Spleen (tissue), 11 donors: Measurements from ENCODE around the gene SH2D5. TPM values are rescaled to one million over a fixed set of nuclear protein-coding genes. Genes with fewer than 3 reads are reported as not detected.

Source experiments
- DNase-seq: peaks from one replicate; pipeline ENCODE4 v3.0.0-alpha.2; 2020
- H3K27ac ChIP-seq, 8 donors: fragments of 200-600 bp; sonication (generic) in 7 of 8; 1 replicate in 4 of 8; 2 replicates in 4 of 8; pipeline versions ENCODE4 v1.5.0 to v1.8.0; 2016 to 2021; ENCODE audit warnings: inconsistent platforms in 4 of 8, mild to moderate bottlenecking in 4 of 8, moderate library complexity in 1 of 8
- H3K27me3 ChIP-seq, 7 donors: fragments of 200-600 bp; sonication (generic) in 6 of 7; replicated peaks in 1 of 7; 1 replicate in 4 of 7; 2 replicates in 3 of 7; pipeline versions ENCODE4 v1.5.0 to v1.8.0; 2016 to 2021; ENCODE audit warnings: inconsistent platforms in 3 of 7, mild to moderate bottlenecking in 1 of 7
- H3K36me3 ChIP-seq, 6 donors: fragments of 200-600 bp; sonication (generic) in 5 of 6; 1 replicate in 4 of 6; 2 replicates in 2 of 6; pipeline versions ENCODE4 v1.5.0 to v1.8.0; 2016 to 2021; ENCODE audit warnings: inconsistent platforms in 2 of 6
- H3K4me1 ChIP-seq, 6 donors: fragments of 200-600 bp; sonication (generic) in 5 of 6; 1 replicate in 3 of 6; 2 replicates in 3 of 6; pipeline versions ENCODE4 v1.5.0 to v1.8.0; 2016 to 2021; ENCODE audit warnings: inconsistent platforms in 3 of 6
- H3K4me3 ChIP-seq, 8 donors: fragments of 200-600 bp; sonication (generic) in 7 of 8; 1 replicate in 4 of 8; 2 replicates in 4 of 8; pipeline versions ENCODE4 v1.5.0 to v1.8.0; 2016 to 2021; ENCODE audit warnings: inconsistent platforms in 4 of 8, mild to moderate bottlenecking in 4 of 8, moderate library complexity in 2 of 8
- H3K9me3 ChIP-seq, 8 donors: fragments of 200-600 bp; sonication (generic) in 7 of 8; 1 replicate in 4 of 8; 2 replicates in 4 of 8; pipeline versions ENCODE4 v1.5.0 to v1.8.0; 2016 to 2021; ENCODE audit warnings: inconsistent platforms in 4 of 8
- POLR2A ChIP-seq, 3 donors: fragments of 450-650 bp; IDR thresholded peaks; one replicate each; pipeline ENCODE4 v1.5.1; 2017; ENCODE audit warnings: antibody characterized with exemption in 3 of 3, mild to moderate bottlenecking in 1 of 3
- POLR2AphosphoS5 ChIP-seq, 3 donors: sonication (generic); formaldehyde crosslinking; IDR thresholded peaks; one replicate each; pipeline ENCODE4 v1.5.1; 2017; ENCODE audit warnings: antibody characterized with exemption in 3 of 3
- WGBS, 5 donors: extraction: QIAGEN DNeasy Blood & Tissue Kit in 3 of 5; methylation state at CpG; one replicate each; pipeline versions ENCODE4 v1.1.5 to v1.1.7; 2013 to 2018; 5-methylcytosine and 5-hydroxymethylcytosine counted together
- intact Hi-C: fragments of 100-400 bp; cut with DNase I; formaldehyde crosslinking; loops from one replicate; pipeline ENCODE4 v1.15.0; 2023; ENCODE audit warnings: low total_unique reads
- polyA plus RNA-seq, 3 donors: library from polyadenylated mRNA; stranded (reverse); fragments of 200-250 nt; gene quantifications; one replicate each; pipeline ENCODE4 v1.2.1, GENCODE V29; 2013
- total RNA-seq, 7 donors: library from RNA; depleted of rRNA in 3 of 7; stranded (reverse); fragments of >200 nt in 3 of 7; fragmentation: NEBNext Ultra II Directional in 4 of 7; extraction: Animal tissue kit (Norgen Biotek cat#: 25700) in 4 of 7; gene quantifications; one replicate each; pipeline versions ENCODE4 v1.1.0 to v1.2.1, GENCODE V29; 2016 to 2021
- TF ChIP-seq, protein P1 (sequence below), 11 experiments: fragments of 200-600 bp in 7 of 11; fragments of 450-650 bp in 4 of 11; sonication (generic) in 4 of 11; IDR thresholded peaks in 8 of 11; conservative IDR thresholded peaks in 3 of 11; 1 replicate in 7 of 11; 2 replicates in 4 of 11; pipeline versions ENCODE4 v1.4.0 to v1.8.0; 2016 to 2021; ENCODE audit warnings: antibody characterized with exemption in 11 of 11, inconsistent platforms in 4 of 11, mild to moderate bottlenecking in 1 of 11
- donor health status: healthy with polysubstance abuse.
- donor health status: DM: no; HTN: no; CAD: no; lungs with moderate emphysema.
- donor health status: DM: no; HTN: no; CAD: no.
- donor health status: Bipolar disorder and iron deficiency.
- donor health status: healthy.
- donor health status: DM: no; HTN: no; CAD: no.
- donor health status: DM: yes; HTN: yes; CAD: no.

The SH2D5 gene
- total and polyA plus RNA-seq, 10 donors, result 0.02 to 0.22 (median 0.05) TPM; not detected in 5

DNA sequence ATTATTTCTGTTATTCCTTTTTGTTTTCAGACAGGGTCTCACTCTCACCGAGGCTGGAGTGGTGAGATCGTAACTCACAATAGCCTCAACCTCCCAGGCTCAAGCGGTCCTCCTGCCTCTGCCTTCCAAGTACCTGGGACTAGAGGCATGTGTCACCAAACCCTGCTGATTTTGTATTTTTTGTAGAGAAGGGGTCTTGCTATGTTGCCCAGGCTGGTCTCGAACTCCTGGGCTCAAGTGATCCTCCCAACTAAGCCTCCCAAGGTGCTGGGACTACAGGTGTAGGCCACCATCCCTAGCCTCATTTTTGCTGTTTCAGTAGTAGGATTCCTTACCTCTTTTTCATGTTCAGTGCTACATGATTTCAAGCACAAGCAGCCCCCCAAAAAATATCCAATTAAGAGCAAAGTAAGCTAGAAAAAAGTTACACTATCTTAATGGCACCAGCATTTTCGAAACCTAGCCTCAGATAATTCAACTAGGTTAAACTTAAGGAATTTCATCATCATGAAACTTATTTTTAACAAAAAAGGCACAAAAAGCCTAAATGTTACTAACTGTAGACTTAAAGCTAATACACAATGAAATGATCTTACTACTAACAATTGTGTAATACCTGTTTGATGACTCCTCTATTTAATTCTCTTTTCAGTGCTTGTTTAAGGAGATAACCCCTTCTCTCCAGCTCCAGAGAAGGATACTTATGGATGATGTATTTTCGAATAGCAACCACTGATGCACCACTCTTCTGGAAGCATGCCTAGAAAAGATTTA lies 38.0 kb upstream of the SH2D5 start:
- Histone ChIP-seq H3K27ac (no peak overlapping the region), H3K27me3 (no peaks in the 10 kb centered on the region), H3K9me3 (no peaks in the 10 kb centered on the region), H3K4me3 (no peak overlapping the region), H3K36me3 (peaks cover 2 to 100% (median 94%) of the 10 kb centered on the region in 6 donors), H3K4me1 (no peaks in the 10 kb centered on the region)
- intact Hi-C loops, result no loop called here
- no peak for DNase-seq
- WGBS, 5 donors, result 94 to 98% (median 97%) methylated on average over 6 of the region's 6 CpGs
- TF ChIP-seq, protein P1, sequence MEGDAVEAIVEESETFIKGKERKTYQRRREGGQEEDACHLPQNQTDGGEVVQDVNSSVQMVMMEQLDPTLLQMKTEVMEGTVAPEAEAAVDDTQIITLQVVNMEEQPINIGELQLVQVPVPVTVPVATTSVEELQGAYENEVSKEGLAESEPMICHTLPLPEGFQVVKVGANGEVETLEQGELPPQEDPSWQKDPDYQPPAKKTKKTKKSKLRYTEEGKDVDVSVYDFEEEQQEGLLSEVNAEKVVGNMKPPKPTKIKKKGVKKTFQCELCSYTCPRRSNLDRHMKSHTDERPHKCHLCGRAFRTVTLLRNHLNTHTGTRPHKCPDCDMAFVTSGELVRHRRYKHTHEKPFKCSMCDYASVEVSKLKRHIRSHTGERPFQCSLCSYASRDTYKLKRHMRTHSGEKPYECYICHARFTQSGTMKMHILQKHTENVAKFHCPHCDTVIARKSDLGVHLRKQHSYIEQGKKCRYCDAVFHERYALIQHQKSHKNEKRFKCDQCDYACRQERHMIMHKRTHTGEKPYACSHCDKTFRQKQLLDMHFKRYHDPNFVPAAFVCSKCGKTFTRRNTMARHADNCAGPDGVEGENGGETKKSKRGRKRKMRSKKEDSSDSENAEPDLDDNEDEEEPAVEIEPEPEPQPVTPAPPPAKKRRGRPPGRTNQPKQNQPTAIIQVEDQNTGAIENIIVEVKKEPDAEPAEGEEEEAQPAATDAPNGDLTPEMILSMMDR (IDR thresholded peaks at IDR 0.05 in 8 of 11, conservative IDR thresholded peaks at IDR 0.05 in 3 of 11), result no peak
- TF ChIP-seq POLR2A (IDR thresholded peaks at IDR 0.05), result no peak
- TF ChIP-seq POLR2AphosphoS5 (IDR thresholded peaks at IDR 0.05), result no peak

DNA sequence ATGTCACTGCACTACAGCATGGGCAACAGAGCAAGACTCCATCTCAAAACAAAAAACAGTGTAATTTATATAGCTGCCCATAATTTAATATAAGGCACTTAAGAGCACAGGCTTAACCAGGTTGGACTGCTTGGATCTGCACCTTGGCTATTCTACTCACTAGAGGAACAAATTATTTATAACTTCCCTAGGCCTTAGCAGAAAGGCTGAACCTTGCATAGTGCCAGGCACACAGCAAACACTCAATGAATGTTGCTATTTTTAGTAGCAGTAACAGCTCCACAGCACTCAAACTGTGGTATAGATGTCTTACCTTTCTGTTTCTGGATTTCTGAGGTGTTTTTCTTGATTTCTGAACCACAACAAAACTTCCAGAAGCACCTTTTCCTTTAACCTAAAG lies 34.8 kb upstream of the SH2D5 start:
- intact Hi-C loops, result no loop called here
- H3K9me3 ChIP-seq, result no peaks in the 10 kb centered on the region

DNA sequence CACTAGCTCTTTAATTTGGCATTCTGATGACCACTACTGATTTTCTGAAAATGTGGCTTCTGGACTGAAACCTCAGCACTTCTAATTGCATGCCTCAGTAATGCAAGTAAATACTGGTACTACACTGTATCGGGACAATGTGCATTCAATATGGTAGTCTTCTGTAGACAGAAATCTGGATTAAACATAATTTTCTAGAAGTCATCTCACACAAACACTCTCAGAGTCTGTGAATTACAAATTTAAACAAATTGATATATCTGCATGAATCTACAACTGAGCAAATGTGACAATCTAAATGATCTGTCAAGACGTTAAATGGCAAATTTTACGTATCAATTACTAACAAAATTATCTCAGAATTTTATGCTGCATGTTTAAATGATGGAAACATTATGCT lies 30.9 kb upstream of the SH2D5 start:
- Histone ChIP-seq H3K36me3 (peaks cover 2 to 100% (median 96%) of the 10 kb centered on the region in 6 donors), H3K9me3 (no peaks in the 10 kb centered on the region), H3K27ac (no peak overlapping the region), H3K4me1 (no peaks in the 10 kb centered on the region), H3K27me3 (no peaks in the 10 kb centered on the region), H3K4me3 (no peak overlapping the region)
- intact Hi-C loops, result no loop called here
- TF ChIP-seq, protein P1 (IDR thresholded peaks at IDR 0.05 in 8 of 11, conservative IDR thresholded peaks at IDR 0.05 in 3 of 11), result no peak
- TF ChIP-seq POLR2AphosphoS5 (IDR thresholded peaks at IDR 0.05) (no peak), POLR2A (IDR thresholded peaks at IDR 0.05) (no peak)
- no peak for DNase-seq
- WGBS, 5 donors, result 94 to 97% (median 97%) methylated on average over 3 of the region's 3 CpGs

More for the DNA sequence above, 34.8 kb upstream of the SH2D5 start:
- Histone ChIP-seq H3K4me3 (no peak overlapping the region), H3K36me3 (peaks cover 2 to 100% (median 97%) of the 10 kb centered on the region in 6 donors), H3K4me1 (no peaks in the 10 kb centered on the region), H3K27me3 (no peaks in the 10 kb centered on the region), H3K27ac (no peak overlapping the region)
- TF ChIP-seq POLR2AphosphoS5 (IDR thresholded peaks at IDR 0.05), result no peak
- TF ChIP-seq, protein P1 (IDR thresholded peaks at IDR 0.05 in 8 of 11, conservative IDR thresholded peaks at IDR 0.05 in 3 of 11), result no peak
- TF ChIP-seq POLR2A (IDR thresholded peaks at IDR 0.05), result no peak
- DNase-seq, result no peak

DNA sequence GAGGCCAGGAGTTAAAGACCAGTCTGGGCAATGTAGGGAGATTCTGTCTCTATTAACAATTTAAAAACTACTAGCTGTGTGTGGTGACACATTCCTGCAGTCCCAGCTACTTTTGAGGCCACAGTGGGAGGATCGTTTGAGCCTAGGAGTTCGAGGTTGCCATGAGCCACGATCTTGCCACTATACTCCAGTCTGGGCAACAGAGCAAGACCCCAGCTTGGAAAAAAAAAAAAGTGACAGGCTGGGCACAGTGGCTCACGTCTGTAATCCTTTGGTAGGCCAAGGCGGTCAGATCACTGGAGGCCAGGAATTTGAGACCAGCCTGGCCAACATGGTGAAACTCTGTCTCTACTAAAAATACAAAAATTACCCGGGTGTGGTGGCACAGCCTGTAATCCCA lies 27.8 kb upstream of the SH2D5 start:
- WGBS, 5 donors, result 88 to 96% (median 95%) methylated on average over 6 of the region's 6 CpGs
- intact Hi-C loops, result no loop called here
- Histone ChIP-seq H3K9me3 (no peaks in the 10 kb centered on the region), H3K4me3 (no peak overlapping the region), H3K27me3 (no peaks in the 10 kb centered on the region), H3K36me3 (peaks cover 0 to 100% (median 97%) of the 10 kb centered on the region in 6 donors), H3K4me1 (no peaks in the 10 kb centered on the region), H3K27ac (no peak overlapping the region)
- DNase-seq, result no peak
- TF ChIP-seq, protein P1 (IDR thresholded peaks at IDR 0.05 in 8 of 11, conservative IDR thresholded peaks at IDR 0.05 in 3 of 11), result no peak
- TF ChIP-seq POLR2AphosphoS5 (IDR thresholded peaks at IDR 0.05) (no peak), POLR2A (IDR thresholded peaks at IDR 0.05) (no peak)
